GM12801 (cell line): Measurements from ENCODE around the gene CYB561A3.

Experiments
- CTCF ChIP-seq: IDR thresholded peaks from one replicate; pipeline ENCODE4 v1.5.1; 2011; ENCODE audit warnings: control low read depth; ENCODE audit not compliant: insufficient read length; ENCODE audit errors: extremely low read depth

CYB561A3 gene

GRCh38 chr11:61306221-61306620 is 55.5 kb downstream of the CYB561A3 start:
- TF ChIP-seq CTCF, result no peak

- TF ChIP-seq CTCF, result no peak
Measured at GRCh38 chr11:61305417-61305816, 56.3 kb downstream of the CYB561A3 start.

GRCh38 chr11:61303725-61304124 is 58.0 kb downstream of the CYB561A3 start:
- TF ChIP-seq CTCF, result no peak

- no peak for TF ChIP-seq CTCF
Measured at GRCh38 chr11:61302550-61302949, 59.1 kb downstream of the CYB561A3 start.
